H1 (cell line): ENCODE data around the gene ACTN4.

Source experiments
- BRCA1 ChIP-seq: IDR thresholded peaks from 2 replicates; pipeline ENCODE4 v1.6.1; 2012; ENCODE audit warnings: low read depth, low read length, improper control_type of control experiment
- CTCF ChIP-seq, 3 experiments: IDR thresholded peaks; 1 replicate in 2 of 3; 2 replicates in 1 of 3; pipeline versions ENCODE4 v1.5.1 to v1.6.1; 2011; ENCODE audit warnings: low read length in 3 of 3, mild to moderate bottlenecking in 3 of 3, inconsistent platforms in 2 of 3, low read depth in 1 of 3, moderate library complexity in 1 of 3; ENCODE audit not compliant: insufficient read depth in 1 of 3; ENCODE audit errors: control extremely low read depth in 1 of 3
- JUN ChIP-seq: IDR thresholded peaks from 2 replicates; pipeline ENCODE4 v1.6.1; 2011; ENCODE audit warnings: low read depth, mild to moderate bottlenecking, improper control_type of control experiment, low read length
- SRF ChIP-seq: IDR thresholded peaks from 2 replicates; pipeline ENCODE4 v1.6.1; 2011; ENCODE audit warnings: mild to moderate bottlenecking, low read depth, low read length, moderate library complexity
- SUZ12 ChIP-seq: fragments of 200-600 bp; sonication (generic); IDR thresholded peaks from 2 replicates; pipeline ENCODE4 v1.6.1; 2012; ENCODE audit warnings: mild to moderate bottlenecking, inconsistent platforms, low read length, moderate library complexity, mixed read lengths

GRCh38 chr19:38666663-38667511, 19.4 kb downstream of the ACTN4 start:
- no peak for TF ChIP-seq JUN
- TF ChIP-seq CTCF (IDR thresholded peaks at IDR 0.05; ENCODE audit: control extremely low read depth in 1 of 3, insufficient read depth in 1 of 3, low read depth in 1 of 3, low read length in 3 of 3), result no peak
- no peak for TF ChIP-seq BRCA1
- no peak for TF ChIP-seq SUZ12
- no peak for TF ChIP-seq SRF
